HG03575 (cell line): ENCODE measurements around the gene FURIN.
"Not testable (repeated sequence)": the region's sequence is repeated elsewhere in the genome, so short reads cannot be mapped to it uniquely, and the experiment has no call there.

Experiments used
- ATAC-seq: cut with Tn5 transposase; IDR thresholded peaks from one replicate; pipeline ENCODE4 v1.9.1; 2021; ENCODE audit not compliant: unreplicated experiment, insufficient number of reproducible peaks, low FRiP score; ENCODE audit errors: extremely low read depth

The FURIN gene

DNA sequence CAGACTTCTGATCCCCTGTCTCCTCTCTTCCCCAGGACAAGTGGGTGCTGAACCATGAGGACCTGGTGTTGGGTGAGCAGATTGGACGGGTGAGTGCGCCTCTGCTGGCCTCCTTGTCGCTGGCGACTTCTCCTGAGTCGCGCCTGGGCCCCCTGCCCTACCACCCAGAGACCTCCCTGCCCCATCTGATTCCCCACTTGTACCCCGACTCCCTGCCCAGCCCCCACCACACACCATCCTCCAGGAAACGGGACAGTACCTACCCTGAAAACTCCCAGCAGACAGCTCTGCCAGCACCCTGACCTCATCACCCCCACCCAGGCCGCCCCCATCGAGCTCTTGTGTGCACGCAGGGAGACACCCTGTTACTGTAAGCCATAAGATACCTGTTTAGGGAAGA, 23.6 kb downstream of the FURIN start:
- no peak for ATAC-seq

GRCh38 chr15:90892498-90893174, 24.2 kb downstream of the FURIN start:
- no peak for ATAC-seq

GRCh38 chr15:90893175-90894090, 25.0 kb downstream of the FURIN start:
- ATAC-seq, result no peak

- ATAC-seq, result no peak
These were observed 27.3 kb downstream of the FURIN start for GRCh38 chr15:90895571-90896117.

DNA sequence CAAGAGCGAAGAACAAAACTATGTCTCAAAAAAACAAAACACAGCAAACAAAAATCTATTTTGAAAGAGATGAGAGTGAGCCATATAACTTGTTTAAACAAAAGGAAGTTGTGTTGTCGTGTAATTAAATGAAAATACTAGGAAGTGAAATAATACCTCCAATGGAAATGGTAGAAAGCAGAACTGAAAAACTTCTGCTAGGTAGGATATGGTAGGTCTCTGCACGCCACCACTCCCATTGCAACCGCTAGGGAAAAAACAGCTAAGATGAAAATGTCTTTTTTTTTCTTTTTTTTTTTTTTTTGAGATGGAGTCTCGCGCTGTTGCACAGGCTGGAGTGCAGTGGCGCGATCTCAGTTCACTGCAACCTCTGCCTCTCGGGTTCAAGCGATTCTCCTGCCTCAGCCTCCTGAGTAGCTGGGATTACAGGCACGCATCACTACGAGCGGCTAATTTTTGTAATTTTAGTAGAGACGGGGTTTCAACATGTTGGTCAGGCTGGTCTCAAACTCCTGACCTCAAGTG, 28.8 kb downstream of the FURIN start:
- not testable (repeated sequence) for ATAC-seq

- ATAC-seq, result no peak
These were observed 33.0 kb downstream of the FURIN start for GRCh38 chr15:90901175-90902039.

GRCh38 chr15:90902040-90902839, 33.9 kb downstream of the FURIN start:
- no peak for ATAC-seq

DNA sequence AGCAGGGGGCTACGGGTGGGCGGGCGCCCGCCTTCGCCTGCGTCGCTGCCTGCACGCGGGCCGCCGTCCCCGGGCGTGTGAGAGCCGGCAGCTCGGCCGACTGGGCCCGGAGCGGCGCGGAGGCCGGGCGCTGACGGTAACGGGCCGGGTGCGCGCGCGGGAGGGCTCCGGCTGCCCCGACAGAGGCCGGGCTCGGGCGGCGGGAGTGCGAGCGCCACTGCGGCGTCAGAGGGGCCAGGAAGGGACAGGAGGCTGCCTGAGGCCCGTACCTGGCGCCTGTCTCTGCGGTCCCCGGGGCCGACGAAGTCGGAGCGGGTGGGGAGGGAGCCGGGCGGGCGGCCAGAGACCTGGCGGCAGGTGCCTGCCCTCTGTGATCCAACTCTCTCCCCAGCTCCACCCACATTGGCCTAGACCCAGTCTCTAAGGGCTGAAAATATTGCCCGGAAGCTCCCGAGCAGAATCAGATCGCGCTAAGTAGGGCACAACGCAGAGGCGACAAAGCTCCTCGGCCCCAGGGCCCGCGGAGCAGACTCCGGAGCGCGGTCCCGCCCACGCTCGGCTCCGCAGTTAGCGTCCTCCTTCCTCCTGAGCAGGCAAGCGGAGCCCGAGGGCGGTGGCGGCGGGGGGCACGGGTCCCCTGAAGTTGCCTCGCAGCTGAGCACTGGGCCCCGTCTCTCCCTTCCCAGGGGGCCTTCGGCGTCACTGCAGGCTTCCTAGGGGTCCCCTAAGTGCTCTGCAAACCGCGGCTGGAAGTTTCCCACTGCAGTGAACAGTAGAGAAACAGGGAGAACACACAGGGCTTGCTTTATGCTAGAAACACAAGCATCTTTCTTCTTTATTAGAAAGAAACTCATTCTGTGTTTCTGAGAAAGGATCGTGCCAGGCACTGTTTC, 34.7 kb downstream of the FURIN start, which contains the start of gene MAN2A2:
TSS of gene MAN2A2 (plus strand) at position 463 of the 893 bp plus-strand sequence. CDS start 906 bp downstream, outside the sequence.
- ATAC-seq, result no peak

GRCh38 chr15:90903733-90904536, 35.5 kb downstream of the FURIN start:
- ATAC-seq, result no peak

GRCh38 chr15:90904746-90905145, 36.4 kb downstream of the FURIN start:
- no peak for ATAC-seq

- ATAC-seq, result no peak
These were observed 37.2 kb downstream of the FURIN start for GRCh38 chr15:90905306-90906180.

DNA sequence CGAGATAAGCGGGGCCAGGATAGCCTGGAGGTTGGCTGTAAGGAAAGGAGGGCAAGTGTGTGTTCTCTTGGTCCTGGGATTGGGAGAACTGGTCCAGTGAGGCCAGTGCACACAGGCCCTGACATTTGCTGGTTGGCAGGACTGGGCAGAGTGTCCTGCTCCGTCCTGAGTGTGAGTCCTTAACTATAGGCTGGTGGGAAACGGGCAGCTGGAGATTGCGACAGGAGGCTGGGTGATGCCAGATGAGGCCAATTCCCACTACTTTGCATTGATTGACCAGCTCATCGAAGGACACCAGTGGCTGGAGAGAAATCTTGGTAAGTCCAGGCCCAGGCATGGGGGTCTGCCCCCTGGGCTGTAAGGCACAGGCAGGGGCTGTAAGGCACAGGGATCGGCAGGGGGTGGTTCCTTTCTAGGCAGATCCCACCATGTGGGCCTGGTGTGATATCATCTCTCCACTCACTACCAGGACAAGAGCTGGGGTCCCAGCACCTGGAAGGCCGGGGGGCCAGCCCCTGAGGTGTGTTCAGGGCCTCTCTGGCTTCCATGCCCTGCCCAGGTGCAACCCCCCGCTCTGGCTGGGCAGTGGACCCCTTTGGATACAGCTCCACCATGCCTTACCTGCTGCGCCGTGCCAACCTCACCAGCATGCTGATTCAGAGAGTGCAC, 37.9 kb downstream of the FURIN start:
- no peak for ATAC-seq

DNA sequence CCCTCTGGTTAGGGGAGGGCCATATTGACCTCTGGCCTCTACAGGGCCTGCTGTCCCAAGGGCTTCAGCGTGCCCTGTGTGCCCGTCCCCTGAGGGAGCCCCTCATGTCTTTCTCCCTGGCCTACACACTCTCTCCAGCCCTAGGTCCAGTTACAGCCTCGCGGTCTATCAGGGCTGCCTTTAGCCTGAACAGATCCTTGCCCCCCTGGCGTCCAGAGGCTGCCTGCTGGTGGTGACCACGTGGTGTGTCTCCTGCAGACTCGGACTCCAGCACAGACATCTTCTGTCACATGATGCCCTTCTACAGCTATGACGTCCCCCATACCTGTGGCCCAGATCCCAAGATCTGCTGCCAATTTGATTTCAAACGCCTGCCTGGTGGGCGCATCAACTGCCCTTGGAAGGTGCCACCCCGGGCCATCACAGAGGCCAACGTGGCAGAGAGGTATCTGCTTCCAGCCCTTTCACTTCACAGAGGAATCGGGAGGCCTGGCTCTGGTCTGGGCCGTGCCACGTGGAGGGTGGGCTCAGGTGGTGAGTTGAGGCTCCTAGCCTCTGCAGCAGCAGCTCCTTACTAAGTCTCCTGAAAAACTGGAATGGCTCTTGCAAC, 38.8 kb downstream of the FURIN start:
- ATAC-seq, result no peak

- no peak for ATAC-seq
These were observed 39.6 kb downstream of the FURIN start for GRCh38 chr15:90907838-90908507.
